COLO668 (cell line): Measurements from ENCODE around the gene OPN1MW2.
"Not testable (repeated sequence)": the region's sequence is repeated elsewhere in the genome, so short reads cannot be mapped to it uniquely, and the experiment has no call there.

Source experiments
- DNase-seq: peaks from one replicate; lab custom pipeline; 2025; ENCODE audit not compliant: unreplicated experiment; lab: John Stamatoyannopoulos, UW

OPN1MW2 gene

GRCh38 chrX:154219456-154219855 is at the start of gene OPN1MW2:
Gene OPN1MW2, plus strand, starts transcription at chrX:154219756. Its CDS starts 60 bp downstream, at chrX:154219816.
- not testable (repeated sequence) for DNase-seq

GRCh38 chrX:154172535-154172943 is 47.0 kb upstream of the OPN1MW2 start:
- DNase-seq: not testable (repeated sequence)

DNA sequence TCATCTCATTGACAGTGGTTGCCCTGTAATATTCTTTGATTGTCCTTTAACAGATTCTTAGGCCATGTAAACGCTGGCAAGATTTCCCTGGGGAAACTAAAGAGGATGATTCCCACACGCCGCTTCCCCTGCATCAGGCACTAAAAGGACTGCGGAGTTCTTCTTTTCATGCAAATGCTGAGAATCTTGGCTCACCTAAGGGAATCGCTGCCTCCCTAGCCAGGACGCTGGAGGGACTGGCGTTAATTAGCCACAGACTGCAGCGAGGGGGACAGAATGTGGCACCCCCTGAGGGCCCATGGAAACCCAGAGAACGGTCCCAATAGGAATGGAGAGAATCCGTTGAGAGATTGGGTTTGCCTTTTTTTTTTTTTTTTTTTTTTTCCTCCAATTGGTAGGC is 45.2 kb upstream of the OPN1MW2 start:
- DNase-seq: not testable (repeated sequence)

DNA sequence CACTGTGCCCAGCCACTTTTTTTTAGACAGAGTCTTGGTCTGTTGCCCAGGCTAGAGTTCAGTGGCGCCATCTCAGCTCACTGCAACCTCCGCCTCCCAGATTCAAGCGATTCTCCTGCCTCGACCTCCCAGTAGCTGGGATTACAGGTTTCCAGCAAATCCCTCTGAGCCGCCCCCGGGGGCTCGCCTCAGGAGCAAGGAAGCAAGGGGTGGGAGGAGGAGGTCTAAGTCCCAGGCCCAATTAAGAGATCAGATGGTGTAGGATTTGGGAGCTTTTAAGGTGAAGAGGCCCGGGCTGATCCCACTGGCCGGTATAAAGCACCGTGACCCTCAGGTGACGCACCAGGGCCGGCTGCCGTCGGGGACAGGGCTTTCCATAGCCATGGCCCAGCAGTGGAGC is 37.3 kb upstream of the OPN1MW2 start, which contains the start of gene OPN1MW:
OPN1MW (plus strand) TSS at position 301 of the 400 bp plus-strand sequence; CDS start at position 383, 82 bp downstream.
- not testable (repeated sequence) for DNase-seq

GRCh38 chrX:154183794-154184193 is 35.8 kb upstream of the OPN1MW2 start:
- not testable (repeated sequence) for DNase-seq

DNA sequence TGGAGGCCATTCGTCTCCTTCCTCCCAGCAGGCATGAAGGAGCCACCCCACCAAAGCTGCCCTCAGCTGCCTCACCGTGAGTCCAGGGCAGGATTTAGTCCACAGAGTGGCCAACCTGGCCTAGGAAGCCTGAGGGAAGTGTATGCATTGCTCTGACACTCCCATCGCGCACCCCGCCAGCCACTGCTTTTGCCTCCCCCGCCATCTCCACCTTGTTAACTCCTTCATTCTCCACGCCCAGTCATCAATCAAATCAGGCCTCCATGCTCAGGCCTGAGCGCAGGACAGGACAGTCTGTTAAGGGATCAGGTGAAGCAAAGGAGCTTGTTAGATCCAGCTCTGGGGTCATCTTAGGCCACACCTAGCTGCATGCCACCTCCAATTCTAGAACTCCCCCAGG is 26.7 kb upstream of the OPN1MW2 start:
- DNase-seq: not testable (repeated sequence)

DNA sequence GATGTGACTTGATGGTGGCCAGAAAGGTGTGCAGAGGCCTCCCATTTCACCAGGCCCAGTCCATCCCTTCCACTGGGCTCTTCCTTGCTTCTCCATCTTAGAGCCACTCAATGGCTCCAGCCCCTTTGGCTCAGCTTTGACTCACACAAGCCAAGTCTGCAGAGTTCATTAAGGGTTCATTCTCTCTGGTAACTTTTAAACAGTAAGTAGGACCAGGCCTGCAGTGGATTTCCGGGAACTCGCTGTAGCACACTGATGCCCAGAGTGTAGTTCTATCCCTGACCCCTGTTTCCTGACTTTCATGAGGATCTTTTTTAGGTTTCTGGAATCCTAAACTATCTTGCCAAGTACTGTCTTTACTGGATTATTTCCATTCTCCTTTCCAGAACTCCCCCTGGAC is 25.2 kb upstream of the OPN1MW2 start:
- not testable (repeated sequence) for DNase-seq

DNA sequence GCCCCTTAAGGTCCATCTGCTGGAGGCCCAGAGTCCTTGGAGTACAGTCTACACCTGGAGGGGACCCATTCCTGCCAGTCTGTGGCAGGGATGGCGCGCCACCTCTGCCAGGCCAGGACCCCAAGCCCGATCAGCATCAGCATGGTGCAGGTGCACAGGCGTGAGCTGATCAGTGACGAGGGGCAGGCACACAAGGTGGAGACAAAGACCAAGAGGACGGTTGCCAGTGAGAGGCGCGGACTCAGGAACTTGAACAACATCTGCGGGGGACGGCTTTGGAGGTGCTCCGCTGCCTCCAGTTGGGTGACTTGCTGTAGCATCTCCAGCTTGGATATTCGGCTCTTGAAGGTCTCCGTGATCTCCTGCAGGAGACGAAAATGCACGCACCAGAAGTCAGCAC is 23.1 kb upstream of the OPN1MW2 start:
- not testable (repeated sequence) for DNase-seq

- not testable (repeated sequence) for DNase-seq
Measured at GRCh38 chrX:154209670-154210418, 9.7 kb upstream of the OPN1MW2 start.

- DNase-seq: not testable (repeated sequence)
Measured at GRCh38 chrX:154211057-154211456, 8.5 kb upstream of the OPN1MW2 start.

DNA sequence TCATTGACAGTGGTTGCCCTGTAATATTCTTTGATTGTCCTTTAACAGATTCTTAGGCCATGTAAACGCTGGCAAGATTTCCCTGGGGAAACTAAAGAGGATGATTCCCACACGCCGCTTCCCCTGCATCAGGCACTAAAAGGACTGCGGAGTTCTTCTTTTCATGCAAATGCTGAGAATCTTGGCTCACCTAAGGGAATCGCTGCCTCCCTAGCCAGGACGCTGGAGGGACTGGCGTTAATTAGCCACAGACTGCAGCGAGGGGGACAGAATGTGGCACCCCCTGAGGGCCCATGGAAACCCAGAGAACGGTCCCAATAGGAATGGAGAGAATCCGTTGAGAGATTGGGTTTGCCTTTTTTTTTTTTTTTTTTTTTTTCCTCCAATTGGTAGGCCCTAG is 8.1 kb upstream of the OPN1MW2 start:
- not testable (repeated sequence) for DNase-seq

- not testable (repeated sequence) for DNase-seq
Measured at GRCh38 chrX:154225292-154225691, 5.7 kb downstream of the OPN1MW2 start.

DNA sequence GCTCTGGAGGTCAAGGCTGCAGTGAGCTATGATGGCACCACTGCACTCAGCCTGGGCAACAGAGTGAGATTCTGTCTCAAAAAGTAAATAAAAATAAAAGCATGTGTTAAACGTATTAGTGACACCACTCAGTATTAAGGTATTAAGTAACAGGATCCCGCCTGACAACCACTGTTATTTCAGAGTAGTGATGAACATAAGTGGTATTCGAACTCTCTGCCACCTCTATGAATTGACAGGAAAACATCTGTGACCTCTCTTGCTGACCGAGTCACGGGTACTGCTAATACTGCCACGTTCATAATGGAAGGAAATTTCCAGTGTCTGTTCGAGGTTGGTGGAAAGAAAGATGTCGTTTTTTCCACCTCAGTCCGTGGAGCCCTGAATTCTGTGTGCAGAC is 7.2 kb downstream of the OPN1MW2 start:
- DNase-seq: not testable (repeated sequence)

- DNase-seq: not testable (repeated sequence)
Measured at GRCh38 chrX:154231443-154231842, 11.9 kb downstream of the OPN1MW2 start.

GRCh38 chrX:154233620-154234019 is 14.1 kb downstream of the OPN1MW2 start:
- not testable (repeated sequence) for DNase-seq

GRCh38 chrX:154238939-154239559 is 19.5 kb downstream of the OPN1MW2 start:
- not testable (repeated sequence) for DNase-seq

DNA sequence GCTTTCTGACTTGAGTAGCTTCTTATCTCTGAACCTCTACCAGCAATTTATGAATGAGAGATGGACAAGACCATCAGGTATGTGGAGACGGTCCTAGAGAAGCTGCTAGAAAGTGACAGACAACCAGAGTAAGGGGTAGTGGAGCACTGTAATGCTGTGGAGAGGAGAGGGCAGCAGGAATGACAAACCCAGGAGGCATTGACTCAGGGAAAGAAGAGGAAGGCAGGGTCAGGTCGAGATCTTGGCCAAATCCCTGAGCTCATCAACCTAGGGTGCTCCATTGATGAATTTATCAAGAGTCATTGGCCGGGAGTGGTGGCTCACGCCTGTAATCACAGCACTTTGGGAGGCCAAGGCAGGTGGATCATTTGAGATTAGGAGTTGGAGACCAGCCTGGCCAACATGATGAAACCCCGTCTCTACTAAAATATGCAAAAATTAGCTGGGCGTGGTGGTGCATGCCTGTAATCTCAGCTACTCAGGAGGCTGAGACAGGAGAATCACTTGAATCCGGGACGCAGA is 20.5 kb downstream of the OPN1MW2 start:
- not testable (repeated sequence) for DNase-seq

- DNase-seq: not testable (repeated sequence)
Measured at GRCh38 chrX:154247377-154248045, 28.0 kb downstream of the OPN1MW2 start.

GRCh38 chrX:154248076-154248475 is 28.5 kb downstream of the OPN1MW2 start:
- not testable (repeated sequence) for DNase-seq

DNA sequence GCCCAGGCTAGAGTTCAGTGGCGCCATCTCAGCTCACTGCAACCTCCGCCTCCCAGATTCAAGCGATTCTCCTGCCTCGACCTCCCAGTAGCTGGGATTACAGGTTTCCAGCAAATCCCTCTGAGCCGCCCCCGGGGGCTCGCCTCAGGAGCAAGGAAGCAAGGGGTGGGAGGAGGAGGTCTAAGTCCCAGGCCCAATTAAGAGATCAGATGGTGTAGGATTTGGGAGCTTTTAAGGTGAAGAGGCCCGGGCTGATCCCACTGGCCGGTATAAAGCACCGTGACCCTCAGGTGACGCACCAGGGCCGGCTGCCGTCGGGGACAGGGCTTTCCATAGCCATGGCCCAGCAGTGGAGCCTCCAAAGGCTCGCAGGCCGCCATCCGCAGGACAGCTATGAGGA is 37.7 kb downstream of the OPN1MW2 start, which contains the start of gene OPN1MW3:
OPN1MW3 (plus strand) TSS at position 301 of the 400 bp plus-strand sequence; CDS start at position 339, 38 bp downstream.
- DNase-seq: not testable (repeated sequence)

DNA sequence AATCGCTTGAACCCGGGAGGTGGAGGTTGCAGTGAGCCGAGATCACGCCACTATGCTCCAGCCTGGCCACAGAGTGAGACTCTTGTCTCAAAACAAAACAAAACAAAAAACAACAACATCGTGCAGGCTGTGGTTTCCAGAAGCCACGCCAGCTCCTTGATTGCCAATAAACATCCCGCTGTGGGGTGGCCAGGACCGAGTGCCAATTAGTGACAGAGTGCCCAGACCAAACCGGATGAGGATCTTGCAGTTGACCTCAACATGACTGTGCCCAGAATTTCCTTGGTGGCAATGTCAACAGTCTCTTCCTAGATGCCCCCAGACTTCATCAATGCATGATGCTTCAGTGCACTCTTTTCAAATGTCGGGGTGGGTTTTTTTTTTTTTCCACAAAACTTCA is 39.2 kb downstream of the OPN1MW2 start:
- not testable (repeated sequence) for DNase-seq
